Measurements from ENCODE around the gene KIF26B. TPM values are rescaled to one million over a fixed set of nuclear protein-coding genes. Genes with fewer than 3 reads are reported as not detected.

Gene KIF26B
- total RNA-seq, 5 donors from 2014 or later (not counting 1 experiment from before 2014, with no cell fraction given), result 0.03 to 0.06 (median 0.05) TPM; not detected in 2

DNA sequence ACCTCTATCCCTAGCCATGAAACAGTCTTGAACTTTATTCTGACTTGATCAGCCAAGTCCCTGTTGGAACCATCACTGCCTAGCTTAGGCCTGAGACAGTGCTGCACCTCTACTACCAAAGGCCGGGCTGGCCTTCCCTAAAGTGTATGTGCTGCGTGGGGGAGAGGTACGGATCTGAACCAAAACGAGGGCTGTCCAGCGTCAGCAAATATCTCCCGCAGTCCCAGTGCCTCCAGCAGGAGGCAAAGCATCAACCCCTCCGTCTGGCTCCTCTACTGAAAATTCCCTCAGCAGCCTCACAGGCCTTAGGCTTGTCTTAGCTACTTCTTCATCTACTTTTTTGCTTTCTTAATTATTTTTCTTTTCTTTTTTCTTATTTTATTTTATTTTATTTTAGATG lies 33.3 kb upstream of the KIF26B start:
- ATAC-seq (replicated peaks in 1 of 4), result no peak

DNA sequence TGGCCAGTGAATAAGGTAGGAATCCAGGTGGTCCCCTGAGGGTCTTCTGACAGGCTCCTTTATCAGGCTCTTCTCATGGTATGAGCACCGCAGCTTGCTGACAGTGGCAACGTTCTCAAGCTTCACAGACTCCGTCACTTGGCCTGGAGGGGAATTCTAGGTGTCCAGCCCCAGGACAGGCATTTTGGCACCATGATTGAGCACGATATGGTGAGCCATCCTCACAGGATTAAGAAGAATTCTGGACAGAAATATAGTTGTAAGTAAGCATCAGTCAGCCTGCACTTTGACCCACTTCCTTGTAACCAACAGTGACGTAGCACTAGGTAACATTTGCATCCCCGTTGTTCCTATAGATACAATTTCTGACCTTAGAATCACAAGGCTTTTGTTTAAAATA lies 30.5 kb upstream of the KIF26B start:
- Mint-ChIP-seq H3K4me3 (no peak overlapping the region), H3K27me3 (peaks cover 5 to 7% of the 10 kb centered on the region in 2 donors), H3K36me3 (no peaks in the 10 kb centered on the region), H3K9me3 (no peaks in the 10 kb centered on the region), H3K27ac (no peak overlapping the region), H3K4me1 (no peaks in the 10 kb centered on the region)
- ChIA-PET POLR2A (no interaction called here), CTCF (no interaction called here)
- Histone ChIP-seq H3K27me3 (replicated peaks in 1 of 2; ENCODE audit: control insufficient read depth in 2 of 2, extremely low read depth in 1 of 2, insufficient read depth in 2 of 2, low read length in 1 of 2) (peaks cover 0 to 10% of the 10 kb centered on the region in 2 experiments), H3K9me3 (no peaks in the 10 kb centered on the region), H3K27ac (ENCODE audit: low read length) (no peak overlapping the region), H3K36me3 (ENCODE audit: control insufficient read depth in 2 of 2, extremely low read depth in 1 of 2, insufficient read depth in 1 of 2, low read length in 1 of 2) (no peaks in the 10 kb centered on the region), H3K4me3 (ENCODE audit: control insufficient read depth in 1 of 2, extremely low read depth in 1 of 2, low read length in 1 of 2) (no peak overlapping the region), H3K4me1 (ENCODE audit: control insufficient read depth in 1 of 2, extremely low read depth in 1 of 2, insufficient read depth in 2 of 2, low read length in 2 of 2) (no peaks in the 10 kb centered on the region)
- 87% methylated on average over 3 of the region's 6 CpGs for WGBS (ENCODE audit: insufficient coverage)
- ATAC-seq (replicated peaks in 1 of 4) (no peak), DNase-seq (no peak)

More for the DNA sequence above, 33.3 kb upstream of the KIF26B start:
- no peaks in the 10 kb centered on the region for H3K4me1 Mint-ChIP-seq
- no peaks in the 10 kb centered on the region for H3K9me3 Mint-ChIP-seq
- H3K36me3 ChIP-seq (ENCODE audit: control insufficient read depth in 2 of 2, extremely low read depth in 1 of 2, insufficient read depth in 1 of 2, low read length in 1 of 2), result no peaks in the 10 kb centered on the region
- ChIA-PET POLR2A (no interaction called here), CTCF (no interaction called here)
- no peaks in the 10 kb centered on the region for H3K4me1 ChIP-seq (ENCODE audit: control insufficient read depth in 1 of 2, extremely low read depth in 1 of 2, insufficient read depth in 2 of 2, low read length in 2 of 2)
- no peaks in the 10 kb centered on the region for H3K27me3 Mint-ChIP-seq
- H3K27ac Mint-ChIP-seq, result no peak overlapping the region
- H3K36me3 Mint-ChIP-seq, result no peaks in the 10 kb centered on the region
- 93% methylated on average over 5 of the region's 7 CpGs for WGBS (ENCODE audit: insufficient coverage)
- no peaks in the 10 kb centered on the region for H3K9me3 ChIP-seq
- H3K27me3 ChIP-seq (replicated peaks in 1 of 2; ENCODE audit: control insufficient read depth in 2 of 2, extremely low read depth in 1 of 2, insufficient read depth in 2 of 2, low read length in 1 of 2), result no peaks in the 10 kb centered on the region
- no peak overlapping the region for H3K27ac ChIP-seq (ENCODE audit: low read length)
- no peak overlapping the region for H3K4me3 Mint-ChIP-seq
- no peak for DNase-seq
- no peak overlapping the region for H3K4me3 ChIP-seq (ENCODE audit: control insufficient read depth in 1 of 2, extremely low read depth in 1 of 2, low read length in 1 of 2)

DNA sequence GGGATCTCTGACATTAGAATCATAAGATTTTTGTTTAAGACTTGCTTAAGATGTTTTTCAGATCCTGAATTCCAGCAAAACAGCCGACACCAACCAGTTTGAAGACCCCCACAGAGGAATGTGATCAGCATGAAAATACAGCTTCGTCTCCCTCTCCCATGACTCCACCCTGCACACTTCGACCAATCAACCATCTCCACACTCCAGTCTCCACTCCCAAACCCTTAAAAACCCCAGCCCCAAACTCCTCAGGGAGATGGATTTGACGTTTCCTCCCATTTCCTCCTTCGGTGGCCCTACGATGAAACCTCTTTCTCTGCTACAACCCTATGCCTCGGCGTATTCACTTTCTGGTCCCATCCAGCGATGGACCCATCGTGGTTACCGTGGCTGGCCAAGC lies 30.1 kb upstream of the KIF26B start:
- no peak overlapping the region for H3K27ac ChIP-seq (ENCODE audit: low read length)
- H3K36me3 ChIP-seq (ENCODE audit: control insufficient read depth in 2 of 2, extremely low read depth in 1 of 2, insufficient read depth in 1 of 2, low read length in 1 of 2), result no peaks in the 10 kb centered on the region
- Mint-ChIP-seq H3K27me3 (peaks cover 8 to 9% of the 10 kb centered on the region in 2 donors), H3K4me3 (no peak overlapping the region), H3K4me1 (no peaks in the 10 kb centered on the region), H3K27ac (no peak overlapping the region), H3K9me3 (no peaks in the 10 kb centered on the region), H3K36me3 (no peaks in the 10 kb centered on the region)
- CTCF ChIA-PET, result no interaction called here
- POLR2A ChIA-PET, result no interaction called here
- no peak overlapping the region for H3K4me3 ChIP-seq (ENCODE audit: control insufficient read depth in 1 of 2, extremely low read depth in 1 of 2, low read length in 1 of 2)
- peaks cover 0 to 12% of the 10 kb centered on the region in 2 experiments for H3K27me3 ChIP-seq (replicated peaks in 1 of 2; ENCODE audit: control insufficient read depth in 2 of 2, extremely low read depth in 1 of 2, insufficient read depth in 2 of 2, low read length in 1 of 2)
- WGBS (ENCODE audit: insufficient coverage), result 85% methylated on average over 11 of the region's 11 CpGs
- H3K9me3 ChIP-seq, result no peaks in the 10 kb centered on the region
- no peaks in the 10 kb centered on the region for H3K4me1 ChIP-seq (ENCODE audit: control insufficient read depth in 1 of 2, extremely low read depth in 1 of 2, insufficient read depth in 2 of 2, low read length in 2 of 2)
- no peak for DNase-seq
- ATAC-seq (replicated peaks in 1 of 4), result no peak

DNA sequence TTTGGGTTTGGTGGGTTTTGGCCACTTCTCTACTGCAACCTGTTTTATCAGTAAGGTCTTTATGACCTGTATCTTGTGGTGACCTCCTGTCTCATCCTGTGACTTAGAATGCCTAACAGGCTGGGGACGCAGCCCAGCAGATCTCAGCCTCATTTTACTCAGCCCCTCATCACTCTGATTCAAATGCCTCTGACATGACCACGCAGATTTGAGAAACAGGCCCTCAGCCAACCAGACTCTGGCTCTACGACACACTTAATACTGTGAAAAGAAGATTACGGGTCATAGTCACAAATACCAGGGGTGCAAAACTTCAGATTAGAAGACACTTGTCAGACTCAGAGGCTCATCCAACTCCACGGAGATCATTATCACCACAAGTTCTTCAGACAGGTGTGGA lies 28.3 kb upstream of the KIF26B start:
- DNase-seq, result no peak
- ATAC-seq (replicated peaks in 1 of 4), result no peak
- CTCF ChIA-PET, result interaction anchor here in 1 of 2 donors (0.7 kb wide), 1 partner anchor 40 kb away, joined by 6 read pairs; no protein-coding TSS in a partner anchor
- Mint-ChIP-seq H3K27me3 (peaks cover 17% of the 10 kb centered on the region in 2 donors), H3K4me1 (no peaks in the 10 kb centered on the region), H3K9me3 (no peaks in the 10 kb centered on the region), H3K4me3 (no peak overlapping the region), H3K36me3 (no peaks in the 10 kb centered on the region), H3K27ac (no peak overlapping the region)
- no peaks in the 10 kb centered on the region for H3K4me1 ChIP-seq (ENCODE audit: control insufficient read depth in 1 of 2, extremely low read depth in 1 of 2, insufficient read depth in 2 of 2, low read length in 2 of 2)
- no peaks in the 10 kb centered on the region for H3K9me3 ChIP-seq
- H3K4me3 ChIP-seq (ENCODE audit: control insufficient read depth in 1 of 2, extremely low read depth in 1 of 2, low read length in 1 of 2), result no peak overlapping the region
- POLR2A ChIA-PET, result no interaction called here
- H3K36me3 ChIP-seq (ENCODE audit: control insufficient read depth in 2 of 2, extremely low read depth in 1 of 2, insufficient read depth in 1 of 2, low read length in 1 of 2), result no peaks in the 10 kb centered on the region
- peaks cover 0 to 21% of the 10 kb centered on the region in 2 experiments for H3K27me3 ChIP-seq (replicated peaks in 1 of 2; ENCODE audit: control insufficient read depth in 2 of 2, extremely low read depth in 1 of 2, insufficient read depth in 2 of 2, low read length in 1 of 2)
- H3K27ac ChIP-seq (ENCODE audit: low read length), result no peak overlapping the region
- WGBS (ENCODE audit: insufficient coverage), result 100% methylated on average over 1 of the region's 5 CpGs

DNA sequence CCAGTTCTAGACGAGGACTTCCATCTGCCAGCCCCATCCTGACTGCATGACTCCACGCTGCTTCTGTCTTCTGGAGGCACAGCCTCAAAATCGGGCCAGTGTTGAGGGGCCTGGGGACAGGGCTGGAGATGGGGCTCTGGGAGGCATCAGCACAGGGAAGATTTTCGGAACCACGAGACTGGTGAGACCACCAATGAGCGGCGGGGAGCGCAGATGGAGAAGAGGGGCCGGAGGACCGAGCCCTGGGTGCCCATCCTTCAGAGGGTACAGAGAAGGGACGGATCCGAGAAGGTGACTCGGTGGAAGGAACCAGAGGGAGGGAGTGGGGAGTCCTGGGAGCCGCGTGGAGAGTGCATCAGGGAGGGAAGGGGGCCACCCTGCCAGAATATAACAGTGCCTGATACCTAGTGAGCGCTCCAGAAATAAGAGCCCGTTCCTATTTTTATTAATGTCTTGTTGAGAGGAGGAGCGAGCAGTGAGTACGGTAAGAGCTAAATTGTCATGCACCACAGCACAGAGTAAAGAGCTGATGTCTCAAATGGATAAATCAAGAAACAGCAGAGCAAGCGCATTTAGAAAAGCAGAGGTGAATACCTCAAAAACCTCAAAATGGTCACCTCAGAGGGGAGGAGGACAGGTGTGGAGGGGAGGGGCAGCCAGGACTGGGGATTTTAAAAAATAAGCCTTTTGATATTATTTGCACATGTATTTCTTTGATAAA lies 26.2 kb upstream of the KIF26B start:
- POLR2A ChIA-PET, result interaction anchor here in 1 of 2 donors (0.6 kb wide), 1 partner anchor 17 kb away, joined by 3 read pairs; no protein-coding TSS in a partner anchor

DNA sequence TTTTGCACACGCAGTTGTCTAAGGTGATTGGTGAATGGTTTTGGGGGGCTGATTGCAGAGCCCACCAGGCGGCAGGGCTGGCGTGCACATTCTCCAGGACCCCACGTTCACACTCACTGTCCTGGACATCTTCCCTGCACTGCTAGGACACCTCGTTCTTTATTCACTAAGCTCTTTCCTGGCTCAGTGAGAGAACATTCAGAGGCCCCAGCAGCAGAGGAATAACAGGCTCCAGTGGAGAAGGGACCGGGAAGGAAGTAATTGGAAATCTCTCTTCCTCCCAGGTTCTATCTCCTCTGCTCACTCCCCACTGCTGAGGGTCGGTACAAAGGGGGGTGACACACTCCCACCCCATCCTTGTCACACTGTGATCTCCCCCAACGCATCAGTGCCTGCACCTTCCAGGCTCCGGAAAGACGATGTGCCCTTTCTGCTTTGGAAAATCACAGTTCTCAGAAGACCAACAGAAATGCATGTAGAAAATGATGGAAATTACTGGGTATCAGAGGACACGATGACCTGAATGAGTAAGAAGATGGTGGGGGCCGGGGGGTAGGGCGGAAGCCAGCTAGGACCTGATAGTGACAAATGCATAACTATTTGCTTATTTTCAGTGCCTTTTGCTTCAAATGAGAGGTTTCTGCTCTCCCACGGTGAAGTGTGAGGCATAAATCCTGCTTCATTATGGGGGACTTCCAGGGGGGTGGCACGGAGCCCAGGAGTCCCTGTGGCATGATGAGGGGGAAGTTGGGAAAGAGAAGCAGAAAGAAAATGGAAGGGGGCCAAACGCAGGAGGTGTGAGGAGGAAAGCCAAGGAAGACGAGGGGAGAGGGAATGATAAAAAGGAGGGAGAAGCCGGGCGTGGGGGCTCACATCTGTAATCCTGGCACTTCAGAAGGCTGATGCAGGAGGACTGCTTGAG lies 25.2 kb upstream of the KIF26B start:
- peaks cover 22 to 25% of the 10 kb centered on the region in 2 donors for H3K27me3 Mint-ChIP-seq
- H3K4me1 Mint-ChIP-seq, result no peaks in the 10 kb centered on the region
- H3K4me3 Mint-ChIP-seq, result no peak overlapping the region
- H3K36me3 Mint-ChIP-seq, result no peaks in the 10 kb centered on the region
- H3K27me3 ChIP-seq (replicated peaks in 1 of 2; ENCODE audit: control insufficient read depth in 2 of 2, extremely low read depth in 1 of 2, insufficient read depth in 2 of 2, low read length in 1 of 2), result peaks cover 0 to 31% of the 10 kb centered on the region in 2 experiments
- H3K9me3 Mint-ChIP-seq, result no peaks in the 10 kb centered on the region
- ChIA-PET POLR2A (no interaction called here), CTCF (no interaction called here)
- H3K4me1 ChIP-seq (ENCODE audit: control insufficient read depth in 1 of 2, extremely low read depth in 1 of 2, insufficient read depth in 2 of 2, low read length in 2 of 2), result no peaks in the 10 kb centered on the region
- no peaks in the 10 kb centered on the region for H3K36me3 ChIP-seq (ENCODE audit: control insufficient read depth in 2 of 2, extremely low read depth in 1 of 2, insufficient read depth in 1 of 2, low read length in 1 of 2)
- ATAC-seq (replicated peaks in 1 of 4), result no peak
- H3K9me3 ChIP-seq, result no peaks in the 10 kb centered on the region
- no peak overlapping the region for H3K27ac Mint-ChIP-seq
- no peak for DNase-seq
- 54% methylated on average over 13 of the region's 19 CpGs for WGBS (ENCODE audit: insufficient coverage)
- no peak overlapping the region for H3K27ac ChIP-seq (ENCODE audit: low read length)
- no peak overlapping the region for H3K4me3 ChIP-seq (ENCODE audit: control insufficient read depth in 1 of 2, extremely low read depth in 1 of 2, low read length in 1 of 2)

More for the DNA sequence above, 26.2 kb upstream of the KIF26B start:
- no peaks in the 10 kb centered on the region for H3K36me3 ChIP-seq (ENCODE audit: control insufficient read depth in 2 of 2, extremely low read depth in 1 of 2, insufficient read depth in 1 of 2, low read length in 1 of 2)
- no peak for DNase-seq
- peaks cover 0 to 27% of the 10 kb centered on the region in 2 experiments for H3K27me3 ChIP-seq (replicated peaks in 1 of 2; ENCODE audit: control insufficient read depth in 2 of 2, extremely low read depth in 1 of 2, insufficient read depth in 2 of 2, low read length in 1 of 2)
- H3K9me3 ChIP-seq, result no peaks in the 10 kb centered on the region
- H3K4me3 ChIP-seq (ENCODE audit: control insufficient read depth in 1 of 2, extremely low read depth in 1 of 2, low read length in 1 of 2), result no peak overlapping the region
- ATAC-seq (replicated peaks in 1 of 4), result no peak
- Mint-ChIP-seq H3K27ac (no peak overlapping the region), H3K9me3 (no peaks in the 10 kb centered on the region), H3K27me3 (peaks cover 22 to 24% of the 10 kb centered on the region in 2 donors), H3K36me3 (no peaks in the 10 kb centered on the region), H3K4me1 (no peaks in the 10 kb centered on the region), H3K4me3 (no peak overlapping the region)
- 82% methylated on average over 19 of the region's 20 CpGs for WGBS (ENCODE audit: insufficient coverage)
- CTCF ChIA-PET, result no interaction called here
- H3K4me1 ChIP-seq (ENCODE audit: control insufficient read depth in 1 of 2, extremely low read depth in 1 of 2, insufficient read depth in 2 of 2, low read length in 2 of 2), result no peaks in the 10 kb centered on the region
- no peak overlapping the region for H3K27ac ChIP-seq (ENCODE audit: low read length)
